GM19438 (cell line): ENCODE measurements around the gene SYT11.

Experiments
- ATAC-seq: cut with Tn5 transposase; IDR thresholded peaks from one replicate; pipeline ENCODE4 v1.9.1; 2021; ENCODE audit warnings: low read depth; ENCODE audit not compliant: unreplicated experiment

SYT11 gene

GRCh38 chr1:155859881-155860871 lies 809 bp downstream of the SYT11 start:
- no peak for ATAC-seq

DNA sequence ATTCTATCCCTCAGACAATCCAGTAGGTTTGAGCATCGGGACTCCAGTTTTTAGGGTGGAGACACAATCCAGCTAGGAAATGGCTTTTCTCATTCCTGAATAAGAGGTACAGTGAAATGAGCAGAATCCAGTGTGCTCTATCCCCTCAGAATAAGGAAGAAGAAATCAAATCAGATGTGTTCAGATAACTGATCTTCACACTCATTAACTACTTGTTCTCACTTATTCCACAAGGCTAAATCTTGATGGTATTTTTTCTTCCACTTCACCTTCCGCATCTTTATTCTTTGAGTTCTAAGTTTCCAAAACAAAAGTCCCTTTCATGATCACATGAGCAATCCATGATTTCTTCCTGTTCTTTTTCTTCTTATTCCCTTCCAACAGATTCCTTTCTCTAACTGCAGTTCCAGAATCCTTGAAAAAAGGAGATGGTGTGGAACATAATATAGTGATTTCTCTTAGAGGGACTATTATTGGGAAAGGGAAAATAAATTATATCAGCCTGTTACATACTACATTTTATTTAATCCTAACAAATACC lies 1.7 kb downstream of the SYT11 start:
- ATAC-seq = no peak

DNA sequence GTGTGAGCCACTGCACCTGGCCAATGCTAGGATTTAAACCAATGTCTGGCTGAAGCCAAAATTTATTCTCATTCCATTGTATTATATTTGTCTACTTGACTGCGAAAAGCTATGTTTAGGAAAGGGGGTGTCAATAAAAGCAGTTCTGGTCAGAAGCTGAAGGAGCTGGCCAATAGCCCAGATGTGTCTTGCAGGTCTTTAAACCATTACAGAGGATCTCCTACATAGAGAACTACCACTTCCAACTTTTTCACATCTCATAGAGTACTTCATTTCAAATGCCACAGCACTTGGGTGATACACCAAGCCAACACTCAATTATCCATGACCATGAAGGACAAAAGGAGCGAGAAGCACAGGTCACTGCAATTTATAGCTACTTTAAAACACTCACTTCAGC lies 2.5 kb downstream of the SYT11 start:
- ATAC-seq = no peak

DNA sequence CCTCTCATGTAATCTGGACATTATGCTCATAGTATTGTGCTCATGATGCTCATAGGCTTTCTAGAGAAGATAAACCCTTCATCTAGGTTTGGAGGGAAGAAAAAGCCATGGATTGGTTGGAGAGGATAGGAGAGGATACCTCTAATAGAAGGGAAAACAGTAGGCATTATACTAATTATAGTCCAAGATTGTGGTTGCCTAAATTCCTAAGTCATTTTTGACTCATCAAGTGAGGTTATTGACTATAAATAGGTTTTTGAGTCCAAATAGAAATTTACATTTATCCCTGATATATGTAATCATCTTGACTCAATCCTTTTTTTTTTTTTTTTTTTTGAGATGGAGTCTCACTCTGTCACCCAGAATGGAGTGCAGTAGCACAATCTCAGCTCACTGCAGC lies 5.0 kb downstream of the SYT11 start:
- ATAC-seq = no peak

DNA sequence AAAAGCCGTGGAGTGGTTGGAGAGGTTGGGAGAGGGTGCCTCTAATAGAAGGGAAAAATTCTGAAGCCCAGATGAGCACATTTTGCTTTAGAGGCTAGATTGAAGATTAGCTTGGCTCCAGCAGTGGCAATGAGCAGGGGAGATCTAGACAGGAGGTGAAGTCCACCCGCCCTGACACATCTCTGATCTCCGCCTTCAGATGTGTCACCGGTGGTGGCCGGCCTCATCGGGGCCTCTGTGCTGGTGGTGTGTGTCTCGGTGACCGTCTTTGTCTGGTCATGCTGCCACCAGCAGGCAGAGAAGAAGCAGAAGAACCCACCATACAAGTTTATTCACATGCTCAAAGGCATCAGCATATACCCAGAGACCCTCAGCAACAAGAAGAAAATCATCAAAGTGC lies 8.4 kb downstream of the SYT11 start:
- ATAC-seq = no peak

DNA sequence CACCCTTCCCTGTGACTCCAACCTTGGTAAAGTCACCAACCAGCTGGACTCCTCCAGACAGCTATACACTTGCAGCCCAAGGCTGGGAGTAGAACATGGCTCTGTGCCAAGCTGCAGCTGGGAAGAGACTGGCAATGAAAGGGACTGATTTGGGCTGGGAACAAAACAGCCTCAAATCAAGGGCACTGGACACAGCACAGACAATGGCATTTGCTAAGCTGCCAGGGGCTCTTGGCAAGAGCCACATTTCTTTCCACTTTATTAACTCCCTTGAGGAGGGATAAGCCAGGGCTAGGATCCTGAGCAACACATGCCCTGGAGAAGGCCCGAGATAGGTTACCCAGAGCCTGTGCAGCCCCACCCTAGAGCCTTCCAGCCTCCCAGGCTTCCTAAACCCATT lies 12.0 kb downstream of the SYT11 start:
- ATAC-seq = no peak

GRCh38 chr1:155872527-155872926 lies 13.2 kb downstream of the SYT11 start:
- no peak for ATAC-seq

- ATAC-seq = no peak
Measured at GRCh38 chr1:155873860-155874259, 14.5 kb downstream of the SYT11 start.

DNA sequence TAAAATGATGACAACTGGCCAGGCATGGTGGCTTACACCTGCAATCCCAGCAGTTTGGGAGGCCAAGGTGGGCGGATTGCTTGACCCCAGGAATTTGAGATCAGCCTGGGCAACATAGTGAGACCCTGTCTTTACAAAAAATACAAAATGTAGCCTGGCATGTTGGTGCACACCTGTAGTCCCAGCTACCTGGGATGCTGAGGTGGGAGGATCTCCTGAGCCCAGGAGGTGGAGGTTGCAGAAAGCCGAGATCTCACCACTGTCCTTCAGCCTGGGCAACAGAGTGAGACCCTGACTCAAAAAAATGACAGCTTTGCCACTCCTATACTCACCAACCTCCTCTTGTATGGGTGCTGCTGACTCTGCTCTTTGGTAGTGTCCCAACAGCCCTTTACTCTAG lies 18.6 kb downstream of the SYT11 start:
- no peak for ATAC-seq

DNA sequence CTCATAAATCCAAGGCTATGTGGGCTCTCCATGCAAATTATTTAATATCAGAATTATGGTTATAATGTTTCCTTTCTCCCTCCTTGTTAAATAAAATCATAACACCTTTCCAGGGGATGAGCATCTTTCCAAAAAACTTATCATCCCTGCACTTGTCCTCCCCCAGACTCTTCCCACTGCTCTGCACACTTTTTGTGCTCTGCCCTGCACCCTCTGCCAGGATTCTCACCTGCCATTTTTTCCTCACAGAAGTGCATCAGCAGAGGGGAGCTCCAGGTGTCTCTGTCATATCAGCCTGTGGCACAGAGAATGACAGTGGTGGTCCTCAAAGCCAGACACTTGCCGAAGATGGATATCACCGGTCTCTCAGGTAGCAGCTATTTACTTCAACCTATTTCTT lies 20.9 kb downstream of the SYT11 start:
- no peak for ATAC-seq

- ATAC-seq = no peak
Measured at GRCh38 chr1:155880950-155881349, 21.6 kb downstream of the SYT11 start.

GRCh38 chr1:155882235-155882634 lies 22.9 kb downstream of the SYT11 start:
- ATAC-seq = no peak

DNA sequence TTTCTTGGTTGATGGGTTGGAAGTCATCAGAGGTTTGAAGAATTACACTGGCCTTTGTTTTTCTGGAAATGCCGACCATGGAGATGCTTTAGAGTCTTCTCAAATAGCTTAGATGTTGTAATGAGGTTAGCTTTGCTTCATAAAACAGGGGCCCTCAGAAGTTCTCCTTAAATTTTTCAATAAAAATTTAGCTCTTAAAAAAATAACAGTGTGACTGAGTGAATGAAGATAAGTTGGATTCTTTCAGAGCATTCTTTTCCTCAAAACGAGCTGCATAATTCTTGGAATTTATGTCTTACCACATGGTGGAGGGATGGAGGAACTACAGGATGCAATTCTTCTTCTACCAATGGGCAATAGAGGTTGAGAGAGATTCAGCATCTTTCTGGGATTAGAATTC lies 23.4 kb downstream of the SYT11 start:
- no peak for ATAC-seq

DNA sequence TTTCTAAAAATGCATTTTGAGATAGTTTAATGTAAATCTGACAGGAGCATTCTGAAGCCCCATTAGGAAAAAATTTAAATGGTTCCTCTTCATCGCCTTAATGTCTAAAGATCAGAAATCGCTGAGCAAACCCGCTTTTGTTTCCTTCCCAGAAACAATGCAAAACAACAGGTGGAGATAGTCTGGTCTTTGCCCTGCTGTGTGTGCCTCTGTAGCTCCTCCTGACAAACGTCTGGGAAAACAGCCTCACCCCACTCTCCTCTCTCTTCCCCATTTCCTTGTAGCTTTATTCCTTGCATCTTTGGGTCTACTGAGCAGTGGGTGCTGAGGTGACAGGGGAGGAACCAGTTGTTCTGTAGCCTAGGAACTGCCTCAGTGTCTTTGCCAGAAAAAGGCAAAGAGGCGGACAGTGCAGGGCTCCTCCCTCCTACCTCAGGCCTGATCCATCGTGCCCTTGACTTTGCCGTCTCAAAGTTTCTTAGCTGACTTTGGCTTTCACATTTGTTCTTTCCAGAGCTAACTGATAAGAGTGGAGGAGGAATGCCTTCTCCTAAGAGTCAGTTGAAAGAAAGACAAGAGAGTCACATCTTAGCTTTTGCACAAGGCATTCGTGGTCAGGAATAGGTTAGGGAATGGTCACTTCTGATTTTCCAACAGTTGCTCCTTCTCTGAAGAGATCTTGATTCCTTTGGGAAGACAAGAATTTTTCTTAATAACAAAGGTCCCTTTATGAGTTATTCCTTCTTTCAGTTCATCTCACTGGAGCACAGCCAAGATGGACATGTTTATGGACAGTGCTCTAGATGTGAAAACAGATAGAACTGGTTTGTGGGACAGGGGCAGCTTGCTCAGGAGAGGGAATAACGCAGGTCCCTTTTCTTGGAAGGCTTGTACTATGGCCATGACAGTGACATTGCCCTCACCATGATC lies 24.9 kb downstream of the SYT11 start:
- no peak for ATAC-seq

GRCh38 chr1:155884982-155885381 lies 25.6 kb downstream of the SYT11 start:
- ATAC-seq = no peak

DNA sequence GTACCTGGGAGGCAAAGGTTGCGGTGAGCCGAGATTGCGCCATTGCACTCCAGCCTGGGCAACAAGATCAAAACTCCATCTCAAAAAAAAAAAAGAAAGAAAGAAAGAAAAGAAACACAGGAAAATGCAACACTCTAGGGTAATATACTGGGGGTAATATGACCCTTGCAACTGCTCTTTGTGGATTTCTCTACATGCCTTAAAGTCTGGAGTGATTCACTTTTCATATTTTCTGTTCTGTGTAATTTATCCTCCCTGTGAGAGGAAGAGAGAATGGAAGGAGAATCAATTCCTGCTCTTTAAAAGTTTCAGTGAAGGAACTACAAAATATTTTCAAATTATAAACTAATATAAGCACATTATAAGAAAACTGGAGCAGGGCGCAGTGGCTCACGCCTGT lies 29.1 kb downstream of the SYT11 start:
- no peak for ATAC-seq

DNA sequence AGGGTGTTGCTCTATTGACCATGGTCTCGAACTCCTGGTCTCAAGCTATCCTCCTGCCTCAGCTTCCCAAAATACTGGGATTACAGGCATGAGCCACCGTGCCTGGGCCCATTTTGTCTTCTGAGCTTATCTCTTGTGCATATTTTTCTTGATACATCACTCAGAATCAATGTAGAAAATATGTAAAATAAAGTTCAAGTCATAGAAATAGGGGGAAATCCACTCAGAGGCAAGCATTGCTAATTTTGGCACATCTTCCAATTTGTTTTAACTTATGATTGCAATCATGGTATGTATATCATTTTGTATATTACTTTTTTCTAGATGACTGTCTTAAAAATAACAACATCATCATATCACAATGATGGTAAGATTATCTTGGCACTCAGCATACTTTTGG lies 30.2 kb downstream of the SYT11 start:
- ATAC-seq = no peak

- ATAC-seq = no peak
Measured at GRCh38 chr1:155890251-155890650, 30.9 kb downstream of the SYT11 start.

GRCh38 chr1:155892796-155893195 lies 33.4 kb downstream of the SYT11 start:
- ATAC-seq = no peak

GRCh38 chr1:155893389-155894142 lies 34.2 kb downstream of the SYT11 start:
- no peak for ATAC-seq
